Stimulated activated naive CD8-positive, alpha-beta T cell treated with anti-CD3 and anti-CD28 coated beads, Interleukin-15, Interleukin-2, amounts not matched to agents 100 ng/mL and 50 ng/mL, for 24 hours (primary cell): Measurements from ENCODE around the gene CD14.
A peak's percentile ranks its signal among the peaks of the same experiment; 100 is the strongest.
"Not testable (repeated sequence)": the region's sequence is repeated elsewhere in the genome, so short reads cannot be mapped to it uniquely, and the experiment has no call there.

Experiments used
- H3K27ac Mint-ChIP-seq: one replicate; pipeline ENCODE4 v1.8.0; 2021; ENCODE audit warnings: mild to moderate bottlenecking, mixed read lengths
- H3K27me3 Mint-ChIP-seq: one replicate; pipeline ENCODE4 v1.8.0; 2021; ENCODE audit warnings: mixed read lengths
- H3K36me3 Mint-ChIP-seq: one replicate; pipeline ENCODE4 v1.8.0; 2021; ENCODE audit warnings: low read depth, mixed read lengths
- H3K4me1 Mint-ChIP-seq: one replicate; pipeline ENCODE4 v1.8.0; 2021; ENCODE audit warnings: low read depth, mixed read lengths
- H3K4me3 Mint-ChIP-seq: one replicate; pipeline ENCODE4 v1.8.0; 2021; ENCODE audit warnings: mild to moderate bottlenecking, mixed read lengths
- H3K9me3 Mint-ChIP-seq: one replicate; pipeline ENCODE4 v1.8.0; 2021; ENCODE audit warnings: mixed read lengths

CD14 gene

DNA sequence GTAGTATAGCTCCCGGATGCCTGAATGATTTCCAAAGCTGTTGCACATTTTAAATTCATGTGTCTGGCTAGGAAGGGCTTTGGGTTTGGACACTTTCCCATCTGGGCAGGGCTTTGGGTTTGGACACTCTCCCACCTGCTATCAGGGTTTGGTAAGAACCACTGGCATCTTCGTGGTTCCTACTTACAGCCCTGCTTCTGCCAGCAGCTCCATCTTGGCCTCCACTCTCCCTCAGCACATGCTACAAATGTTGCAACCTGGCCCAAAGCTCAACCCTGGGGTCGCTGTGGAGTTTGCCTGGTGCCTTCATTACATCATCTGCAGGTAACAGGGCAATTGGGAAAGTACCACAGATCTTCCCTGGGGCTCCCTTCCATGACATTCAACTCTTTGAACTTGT is 9.7 kb upstream of the CD14 start:
- no peak overlapping the region for H3K4me3 Mint-ChIP-seq
- H3K27me3 Mint-ChIP-seq = no peaks in the 10 kb centered on the region
- H3K4me1 Mint-ChIP-seq = peaks cover 66% of the 10 kb centered on the region
- no peaks in the 10 kb centered on the region for H3K9me3 Mint-ChIP-seq
- H3K27ac Mint-ChIP-seq = no peak overlapping the region
- peaks cover 51% of the 10 kb centered on the region for H3K36me3 Mint-ChIP-seq

DNA sequence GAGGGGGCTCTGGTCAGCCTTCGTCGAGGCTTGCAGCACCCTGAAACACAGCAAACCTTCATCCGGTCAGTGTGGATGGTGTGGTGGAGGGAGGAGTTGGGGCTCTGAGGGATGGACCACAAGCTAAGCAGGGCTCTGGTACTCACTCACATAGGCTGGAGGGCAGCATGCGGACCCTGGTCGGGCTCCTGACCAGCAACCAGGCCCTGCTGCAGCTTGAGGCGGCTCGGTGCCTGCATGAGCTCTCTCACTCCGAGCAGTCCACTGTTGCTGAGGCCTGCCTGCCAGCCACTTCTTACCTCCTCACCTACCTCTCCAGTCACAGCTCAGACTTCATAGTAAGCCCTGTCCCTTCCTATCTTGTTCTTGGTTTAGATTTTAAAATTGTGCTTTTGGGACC is 8.7 kb upstream of the CD14 start:
- H3K27ac Mint-ChIP-seq = no peak overlapping the region
- peaks cover 51% of the 10 kb centered on the region for H3K36me3 Mint-ChIP-seq
- peaks cover 59% of the 10 kb centered on the region for H3K4me1 Mint-ChIP-seq
- no peaks in the 10 kb centered on the region for H3K9me3 Mint-ChIP-seq
- H3K27me3 Mint-ChIP-seq = no peaks in the 10 kb centered on the region
- H3K4me3 Mint-ChIP-seq = no peak overlapping the region

DNA sequence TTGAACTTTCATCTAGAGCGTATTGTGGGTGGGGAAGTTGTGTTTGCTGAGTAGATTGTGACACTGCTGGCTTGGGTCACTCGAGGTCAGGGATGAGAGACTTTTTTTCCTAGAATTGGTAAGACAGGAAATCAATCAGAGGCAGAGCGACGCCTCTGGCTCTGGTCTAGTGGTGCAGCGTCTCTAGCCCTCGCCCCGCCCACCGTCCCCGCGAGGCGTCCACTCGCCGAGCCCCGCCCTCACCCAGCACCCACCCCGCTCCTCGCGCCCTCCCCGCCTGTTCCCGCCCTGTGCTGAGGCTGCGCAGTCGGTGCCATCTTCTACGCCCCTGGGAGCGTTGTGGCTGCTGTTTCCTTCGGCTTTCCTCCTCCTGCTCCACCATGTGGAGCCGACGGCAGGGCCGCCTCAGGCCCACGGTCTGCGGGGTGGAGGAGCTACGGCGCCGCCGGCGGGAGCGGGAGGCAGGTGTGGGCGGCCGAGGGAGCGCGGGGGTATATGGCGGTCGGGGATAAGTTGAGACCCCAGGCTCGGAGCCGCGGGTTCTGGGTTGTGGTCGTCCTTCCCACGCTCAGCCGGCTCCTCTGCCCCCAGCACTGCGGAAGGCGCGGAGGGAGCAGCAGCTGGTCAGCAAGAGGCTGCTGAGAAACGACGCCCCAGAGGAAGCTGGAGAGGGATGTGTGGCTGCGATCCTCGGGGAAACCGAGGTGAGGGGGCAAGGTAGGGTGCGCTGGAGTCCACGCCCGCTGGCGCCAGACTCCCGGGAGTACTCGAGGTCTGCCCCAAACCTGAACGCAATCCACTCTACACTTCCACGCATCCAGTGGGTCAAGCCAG is 6.4 kb upstream of the CD14 start, which contains the start of gene TMCO6:
Gene TMCO6 (plus strand): TSS at position 304 of the 834 bp plus-strand sequence. CDS start 77 bp downstream, at position 381.
- Mint-ChIP-seq H3K4me3 (peak within 1 kb of the TSS; percentile 99), H3K27me3 (no peaks in the 10 kb centered on the region), H3K36me3 (peaks cover 32% of the 10 kb centered on the region), H3K27ac (peak within 1 kb of the TSS; percentile 98), H3K4me1 (peaks cover 47% of the 10 kb centered on the region), H3K9me3 (no peaks in the 10 kb centered on the region)

DNA sequence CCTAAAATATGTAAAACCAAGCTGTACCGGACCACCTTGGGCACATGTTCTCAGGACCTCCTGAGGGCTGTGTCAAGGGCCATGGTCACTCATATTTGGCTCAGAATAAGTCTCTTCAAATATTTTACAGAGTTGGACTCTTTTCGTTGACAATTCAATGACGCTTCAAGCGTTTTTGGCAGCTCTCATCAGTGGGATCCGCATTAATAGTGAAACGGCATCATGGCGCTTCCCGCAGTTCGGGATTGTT is 5.8 kb upstream of the CD14 start:
- peaks cover 27% of the 10 kb centered on the region for H3K36me3 Mint-ChIP-seq
- not testable (repeated sequence) for H3K27me3 Mint-ChIP-seq, H3K9me3 Mint-ChIP-seq
- H3K4me3 Mint-ChIP-seq = peak overlapping the region; percentile 99
- peaks cover 50% of the 10 kb centered on the region for H3K4me1 Mint-ChIP-seq
- H3K27ac Mint-ChIP-seq = peak overlapping the region; percentile 87

DNA sequence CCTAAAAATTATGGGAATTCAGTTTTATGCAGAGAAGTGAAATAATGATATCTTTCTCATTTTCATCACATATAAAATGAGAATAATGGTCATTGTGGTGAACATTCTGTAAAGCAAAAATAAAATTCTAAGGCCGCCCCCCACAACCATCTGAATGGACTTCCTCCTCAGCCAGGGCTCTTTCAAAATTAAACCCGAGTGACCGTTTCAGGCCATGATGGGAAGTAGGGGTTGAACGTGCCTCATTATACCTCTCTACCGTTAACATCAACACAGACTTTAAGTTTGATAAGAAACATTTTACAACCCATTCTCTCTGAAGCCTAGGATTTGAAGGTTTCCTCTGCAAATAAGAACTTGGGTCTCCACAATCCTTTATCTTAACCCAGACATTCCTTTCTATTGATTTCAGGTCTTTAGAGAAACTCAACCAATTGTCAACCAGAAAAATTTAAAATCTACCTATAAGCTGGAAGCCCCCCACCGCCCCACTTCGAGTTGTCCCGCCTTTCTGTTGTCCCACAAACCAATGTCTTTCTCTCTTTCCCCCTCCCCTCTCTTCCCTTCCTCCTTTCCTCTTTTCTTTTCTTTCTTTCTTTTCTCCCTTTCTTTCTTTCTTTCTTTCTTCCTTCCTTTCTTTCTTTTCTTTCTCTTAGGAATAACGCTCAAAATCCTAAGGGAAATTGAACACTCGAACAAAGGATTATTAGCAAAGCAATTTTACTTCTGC is 4.6 kb upstream of the CD14 start:
- no peak overlapping the region for H3K4me3 Mint-ChIP-seq
- peaks cover 6% of the 10 kb centered on the region for H3K27me3 Mint-ChIP-seq
- H3K36me3 Mint-ChIP-seq = peaks cover 21% of the 10 kb centered on the region
- H3K9me3 Mint-ChIP-seq = no peaks in the 10 kb centered on the region
- no peak overlapping the region for H3K27ac Mint-ChIP-seq
- H3K4me1 Mint-ChIP-seq = peaks cover 57% of the 10 kb centered on the region

DNA sequence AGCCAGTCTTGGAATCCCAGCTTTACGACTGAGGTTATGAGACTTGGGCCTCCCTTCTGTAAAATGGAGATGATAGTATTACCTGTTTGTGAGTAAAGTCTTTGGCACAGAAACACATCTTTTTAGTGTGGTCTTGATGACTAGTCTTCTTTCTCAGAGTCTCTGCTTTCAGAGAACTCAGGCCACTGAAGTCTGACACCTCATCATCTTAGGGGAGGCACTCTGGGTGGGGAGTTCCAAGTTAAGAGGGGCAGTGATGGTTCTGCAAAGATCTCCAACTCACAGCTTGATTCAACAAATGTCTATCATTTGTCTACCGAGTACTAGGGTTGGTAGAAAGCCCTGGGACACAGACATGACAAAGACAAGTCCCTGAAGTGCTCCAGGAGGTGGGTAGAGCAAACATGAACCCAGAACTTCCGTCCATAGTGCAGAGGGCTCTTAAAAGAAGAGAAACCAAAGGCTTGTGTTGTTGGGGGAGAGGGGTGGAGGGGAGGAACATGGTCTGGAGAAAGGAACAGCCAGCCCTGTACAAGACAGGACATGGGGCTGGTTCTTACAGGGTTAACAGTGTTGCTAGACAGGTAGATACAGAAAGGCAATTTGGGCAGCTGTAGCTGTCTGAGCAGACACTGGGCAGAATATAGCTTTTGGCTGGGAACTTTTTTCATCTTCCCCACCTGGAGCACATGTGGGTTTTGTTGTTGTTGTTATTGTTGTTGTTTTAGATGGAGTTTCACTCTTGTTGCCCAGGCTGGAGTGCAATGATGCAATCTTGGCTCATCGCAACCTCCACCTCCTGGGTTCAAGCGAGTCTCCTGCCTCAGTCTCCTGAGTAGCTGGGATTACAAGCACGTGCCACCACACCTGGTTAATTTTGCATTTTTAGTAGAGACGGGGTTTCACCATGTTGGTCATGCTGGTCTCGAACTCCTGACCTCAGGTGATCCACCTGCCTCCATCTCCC is 2.6 kb upstream of the CD14 start:
- Mint-ChIP-seq H3K27me3 (peaks cover 15% of the 10 kb centered on the region), H3K9me3 (no peaks in the 10 kb centered on the region), H3K27ac (peak overlapping the region; percentile 40), H3K4me3 (no peak overlapping the region), H3K36me3 (peaks cover 6% of the 10 kb centered on the region), H3K4me1 (peaks cover 49% of the 10 kb centered on the region)

DNA sequence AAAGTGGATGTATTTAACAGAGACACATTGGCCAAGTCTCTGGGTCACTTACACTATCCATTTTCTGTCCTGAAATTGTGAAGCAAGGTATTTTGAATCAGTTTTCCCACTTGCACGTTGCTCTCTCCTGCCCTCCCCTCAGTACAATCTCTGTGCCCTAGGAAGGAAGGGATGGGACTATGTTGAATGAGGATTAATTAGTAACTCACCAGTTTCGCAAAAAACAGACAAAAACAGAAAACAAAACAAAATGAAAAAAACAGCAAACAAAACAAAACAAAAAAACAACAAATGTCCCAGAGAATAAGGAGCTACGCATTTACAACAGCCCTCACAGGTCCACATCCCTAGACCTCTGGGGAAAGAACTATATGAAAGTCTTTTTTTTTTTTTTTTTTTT is 1.1 kb upstream of the CD14 start:
- Mint-ChIP-seq H3K4me3 (no peak overlapping the region), H3K27me3 (peaks cover 16% of the 10 kb centered on the region), H3K36me3 (no peaks in the 10 kb centered on the region), H3K27ac (no peak overlapping the region), H3K4me1 (peaks cover 40% of the 10 kb centered on the region), H3K9me3 (no peaks in the 10 kb centered on the region)

DNA sequence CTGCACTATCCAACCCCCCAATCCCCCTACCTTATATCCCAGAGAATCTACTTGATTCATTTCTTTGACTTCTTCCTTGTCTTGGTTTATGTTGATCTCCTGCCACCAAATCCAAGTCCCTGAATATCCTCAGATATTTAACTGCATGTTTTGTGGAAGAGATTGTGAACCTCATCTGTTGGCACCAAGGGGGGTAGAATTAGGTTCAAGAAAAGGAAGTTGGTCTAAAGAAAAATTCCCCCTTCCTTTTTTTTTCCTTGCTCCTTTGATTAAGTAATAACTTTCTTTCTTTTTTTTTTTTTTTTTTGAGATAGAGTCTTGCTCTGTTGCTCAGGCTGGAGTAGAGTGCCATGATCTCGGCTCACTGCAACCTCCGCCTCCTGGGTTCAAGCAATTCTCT is 526 bp upstream of the CD14 start:
- Mint-ChIP-seq H3K27me3 (peaks cover 16% of the 10 kb centered on the region), H3K4me3 (peak overlapping the region; percentile 83), H3K9me3 (no peaks in the 10 kb centered on the region), H3K4me1 (peaks cover 34% of the 10 kb centered on the region), H3K27ac (peak overlapping the region; percentile 16), H3K36me3 (no peaks in the 10 kb centered on the region)

DNA sequence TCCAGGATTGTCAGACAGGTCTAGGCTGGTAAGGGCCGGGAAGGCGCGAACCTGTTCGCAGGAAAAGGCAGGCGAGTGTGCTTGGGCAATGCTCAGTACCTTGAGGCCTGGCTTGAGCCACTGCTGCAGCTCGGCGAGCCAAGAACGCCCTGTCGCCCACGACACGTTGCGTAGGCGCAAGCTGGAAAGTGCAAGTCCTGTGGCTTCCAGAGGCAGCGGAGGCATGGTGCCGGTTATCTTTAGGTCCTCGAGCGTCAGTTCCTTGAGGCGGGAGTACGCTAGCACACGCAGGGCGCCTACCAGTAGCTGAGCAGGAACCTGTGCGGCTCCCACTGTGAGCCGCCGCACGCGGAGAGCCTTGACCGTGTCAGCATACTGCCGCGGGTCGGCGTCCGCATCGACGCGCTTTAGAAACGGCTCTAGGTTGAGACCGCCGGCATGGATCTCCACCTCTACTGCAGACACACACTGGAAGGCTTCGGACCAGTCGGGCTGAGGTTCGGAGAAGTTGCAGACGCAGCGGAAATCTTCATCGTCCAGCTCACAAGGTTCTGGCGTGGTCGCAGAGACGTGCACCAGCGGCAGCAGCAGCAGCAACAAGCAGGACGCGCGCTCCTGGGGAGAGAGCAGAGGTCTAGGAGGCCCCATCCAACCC is 482 bp downstream of the CD14 start:
- peaks cover 30% of the 10 kb centered on the region for H3K4me1 Mint-ChIP-seq
- peak overlapping the region; percentile 83 for H3K4me3 Mint-ChIP-seq
- H3K27me3 Mint-ChIP-seq = peaks cover 19% of the 10 kb centered on the region
- H3K36me3 Mint-ChIP-seq = peaks cover 3% of the 10 kb centered on the region
- H3K9me3 Mint-ChIP-seq = peaks cover 3% of the 10 kb centered on the region
- H3K27ac Mint-ChIP-seq = peak overlapping the region; percentile 55

DNA sequence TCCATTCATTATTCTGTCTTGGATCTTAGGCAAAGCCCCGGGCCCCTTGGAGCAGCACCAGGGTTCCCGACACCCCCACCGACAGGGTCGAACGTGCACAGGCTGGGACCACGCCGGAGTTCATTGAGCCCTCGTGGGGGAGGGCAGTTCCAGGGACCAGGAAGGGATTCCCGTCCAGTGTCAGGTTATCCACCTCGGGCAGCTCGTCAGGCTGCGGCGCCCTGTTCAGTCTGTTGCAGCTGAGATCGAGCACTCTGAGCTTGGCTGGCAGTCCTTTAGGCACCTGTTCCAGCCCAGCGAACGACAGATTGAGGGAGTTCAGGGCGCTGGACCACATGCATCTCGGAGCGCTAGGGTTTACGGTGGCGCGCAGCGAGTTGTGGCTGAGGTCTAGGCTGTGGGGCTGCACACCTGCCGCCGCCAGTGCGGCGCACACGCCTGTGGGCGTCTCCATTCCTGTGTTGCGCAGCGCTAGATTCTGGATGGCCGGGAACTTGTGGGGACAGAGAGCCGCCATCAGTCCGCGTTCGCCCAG is 1.1 kb downstream of the CD14 start:
- Mint-ChIP-seq H3K4me1 (peaks cover 30% of the 10 kb centered on the region), H3K27me3 (peaks cover 21% of the 10 kb centered on the region), H3K36me3 (peaks cover 3% of the 10 kb centered on the region), H3K27ac (no peak overlapping the region), H3K4me3 (peak overlapping the region; percentile 83), H3K9me3 (peaks cover 3% of the 10 kb centered on the region)

DNA sequence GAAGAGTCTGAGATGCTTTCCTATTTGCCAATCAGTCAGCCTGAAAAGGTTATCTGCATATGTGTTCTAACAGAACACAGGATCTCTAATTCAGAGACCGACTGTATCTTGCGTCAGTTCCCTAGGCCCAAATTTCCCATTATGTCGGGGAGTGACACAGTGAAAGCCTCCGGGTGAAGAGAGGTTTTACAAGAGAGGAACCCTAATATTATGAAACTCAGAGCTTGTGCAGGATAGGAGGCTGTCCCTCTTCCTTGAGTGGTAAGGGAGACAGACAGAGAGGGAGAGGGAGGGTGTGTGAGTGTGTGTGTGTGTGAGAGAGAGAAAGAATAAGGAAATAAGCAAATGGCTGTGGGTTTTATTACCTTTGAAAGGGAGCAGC is 1.9 kb downstream of the CD14 start:
- H3K36me3 Mint-ChIP-seq = peaks cover 3% of the 10 kb centered on the region
- peaks cover 23% of the 10 kb centered on the region for H3K27me3 Mint-ChIP-seq
- peaks cover 3% of the 10 kb centered on the region for H3K9me3 Mint-ChIP-seq
- peaks cover 30% of the 10 kb centered on the region for H3K4me1 Mint-ChIP-seq
- no peak overlapping the region for H3K27ac Mint-ChIP-seq
- H3K4me3 Mint-ChIP-seq = no peak overlapping the region

DNA sequence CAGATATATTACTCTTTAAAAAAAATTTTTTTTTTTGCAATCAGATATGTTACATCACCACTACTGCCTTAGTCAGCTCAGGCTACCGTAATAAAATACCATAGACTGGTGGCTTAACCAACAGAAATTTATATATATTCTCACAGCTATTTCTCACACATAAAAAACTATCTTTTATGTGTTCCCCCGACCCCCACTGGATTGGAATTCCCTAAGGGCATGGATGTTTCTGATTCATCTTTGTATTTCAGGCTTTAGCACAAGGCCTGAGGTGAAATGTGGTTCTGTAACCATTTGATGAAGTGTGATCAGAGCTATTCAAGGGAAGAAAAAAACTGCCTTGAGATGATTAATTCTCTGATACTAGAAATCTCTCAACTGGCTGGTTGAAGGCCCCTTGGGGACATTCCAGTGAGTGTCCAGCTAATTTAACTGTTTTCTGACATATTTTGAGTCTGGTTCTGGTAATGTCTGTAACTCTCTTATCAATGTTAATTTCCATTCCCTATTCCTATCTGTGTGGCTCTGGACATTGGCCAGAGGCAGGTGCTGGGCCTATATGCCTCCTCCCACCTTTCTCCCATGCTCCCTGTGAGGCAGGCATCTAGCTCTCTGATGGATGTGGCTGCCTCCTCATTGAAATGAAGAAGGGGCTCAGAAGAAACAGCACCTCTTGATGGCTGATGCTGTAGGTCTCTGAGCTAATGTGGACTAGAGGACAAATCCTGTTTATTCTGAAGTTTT is 2.5 kb downstream of the CD14 start:
- Mint-ChIP-seq H3K4me1 (peaks cover 30% of the 10 kb centered on the region), H3K4me3 (no peak overlapping the region)

DNA sequence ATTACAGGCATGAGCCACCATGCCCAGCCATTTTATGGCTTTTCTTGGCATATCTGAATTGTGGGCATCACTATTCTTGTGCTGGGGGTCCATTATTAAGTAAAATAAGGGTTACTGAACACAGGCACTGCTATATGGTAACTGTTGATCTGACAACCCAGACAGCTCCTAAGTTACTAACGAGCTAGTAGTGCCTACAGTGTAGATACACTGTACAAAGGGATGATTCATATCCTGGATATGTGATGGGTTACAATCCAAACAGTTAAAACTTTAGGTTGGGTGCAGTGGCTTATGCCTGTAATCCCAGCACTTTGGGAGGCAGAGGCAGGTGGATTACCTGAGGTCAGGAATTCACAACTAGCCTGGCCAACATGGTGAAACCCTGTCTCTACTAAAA is 4.3 kb downstream of the CD14 start:
- Mint-ChIP-seq H3K27me3 (peaks cover 23% of the 10 kb centered on the region), H3K4me1 (peaks cover 19% of the 10 kb centered on the region), H3K27ac (no peak overlapping the region), H3K4me3 (no peak overlapping the region), H3K9me3 (peaks cover 3% of the 10 kb centered on the region), H3K36me3 (peaks cover 3% of the 10 kb centered on the region)

More for the DNA sequence above, 2.5 kb downstream of the CD14 start:
- Mint-ChIP-seq H3K27ac (no peak overlapping the region), H3K36me3 (peaks cover 3% of the 10 kb centered on the region), H3K9me3 (peaks cover 3% of the 10 kb centered on the region), H3K27me3 (peaks cover 23% of the 10 kb centered on the region)

DNA sequence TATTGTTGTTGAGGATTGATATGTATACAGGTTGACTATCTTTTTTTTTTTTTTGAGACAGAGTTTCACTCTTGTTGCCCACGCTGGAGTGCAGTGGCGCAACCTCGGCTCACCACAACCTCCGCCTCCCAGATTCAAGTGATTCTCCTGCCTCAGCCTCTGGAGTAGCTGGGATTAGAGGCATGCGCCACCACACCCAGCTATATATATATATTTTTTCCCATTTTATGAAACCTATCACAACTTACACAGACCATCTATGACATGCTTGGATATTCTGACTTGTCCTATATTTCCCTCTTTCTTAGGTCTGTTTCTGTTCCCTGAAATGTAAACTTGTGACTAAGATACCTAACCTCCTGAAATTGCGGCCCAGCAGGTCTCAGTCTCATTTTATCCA is 5.0 kb downstream of the CD14 start:
- Mint-ChIP-seq H3K4me1 (peaks cover 13% of the 10 kb centered on the region), H3K4me3 (no peak overlapping the region), H3K27ac (no peak overlapping the region)

More for the DNA sequence above, 5.0 kb downstream of the CD14 start:
- Mint-ChIP-seq H3K36me3 (peaks cover 3% of the 10 kb centered on the region), H3K27me3 (peaks cover 17% of the 10 kb centered on the region), H3K9me3 (peaks cover 3% of the 10 kb centered on the region)
